ENCODE results near the gene GJB4. TPM values are rescaled to one million over a fixed set of nuclear protein-coding genes. Genes with fewer than 3 reads are reported as not detected.

Gene GJB4
- not detected in 2 replicates for total RNA-seq

DNA sequence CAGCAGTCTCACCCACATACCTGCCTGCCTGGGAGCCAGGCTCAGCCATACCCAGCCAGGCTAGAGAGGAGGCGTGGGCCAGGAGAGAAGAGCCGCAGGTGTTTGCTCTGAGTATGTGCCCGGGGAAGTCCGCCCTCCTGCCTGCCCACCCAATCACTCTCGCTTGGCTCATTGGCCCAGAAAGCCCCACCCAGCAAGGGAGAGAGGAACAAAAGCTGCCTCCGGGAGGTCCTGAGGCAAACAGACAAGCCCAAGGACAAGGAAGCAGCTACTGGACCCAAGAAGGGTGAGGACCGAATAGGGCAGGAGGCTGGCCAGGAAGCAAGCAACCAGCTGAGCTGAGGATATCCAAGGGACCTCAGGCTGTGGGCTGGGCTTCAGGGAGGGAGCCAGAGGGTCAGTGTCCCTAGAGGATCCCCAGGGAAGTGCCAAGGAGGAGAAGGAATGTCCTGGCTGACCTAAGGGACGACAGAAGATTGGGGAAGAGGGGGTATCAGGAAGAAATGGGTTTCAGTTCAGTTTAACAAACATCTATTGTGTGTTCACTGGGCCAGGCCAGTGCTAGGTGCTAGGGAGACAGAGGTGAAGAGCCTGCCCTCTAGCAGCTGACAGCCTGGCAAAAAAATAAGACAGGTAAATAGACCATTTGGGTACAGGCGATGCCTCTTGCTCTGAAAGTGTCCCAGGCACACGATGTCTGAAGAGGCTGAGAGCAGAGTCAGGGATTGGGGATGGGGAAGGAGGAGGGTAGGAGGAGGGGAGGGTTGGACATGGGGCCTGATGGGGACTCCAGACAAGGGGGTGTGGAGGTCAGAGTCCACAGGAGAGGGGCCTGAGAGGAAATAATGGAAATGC is at the start of gene GJB4:
Gene GJB4, plus strand, starts transcription at position 238 of the 855 bp plus-strand sequence. CDS start 1,515 bp downstream, outside the sequence.

DNA sequence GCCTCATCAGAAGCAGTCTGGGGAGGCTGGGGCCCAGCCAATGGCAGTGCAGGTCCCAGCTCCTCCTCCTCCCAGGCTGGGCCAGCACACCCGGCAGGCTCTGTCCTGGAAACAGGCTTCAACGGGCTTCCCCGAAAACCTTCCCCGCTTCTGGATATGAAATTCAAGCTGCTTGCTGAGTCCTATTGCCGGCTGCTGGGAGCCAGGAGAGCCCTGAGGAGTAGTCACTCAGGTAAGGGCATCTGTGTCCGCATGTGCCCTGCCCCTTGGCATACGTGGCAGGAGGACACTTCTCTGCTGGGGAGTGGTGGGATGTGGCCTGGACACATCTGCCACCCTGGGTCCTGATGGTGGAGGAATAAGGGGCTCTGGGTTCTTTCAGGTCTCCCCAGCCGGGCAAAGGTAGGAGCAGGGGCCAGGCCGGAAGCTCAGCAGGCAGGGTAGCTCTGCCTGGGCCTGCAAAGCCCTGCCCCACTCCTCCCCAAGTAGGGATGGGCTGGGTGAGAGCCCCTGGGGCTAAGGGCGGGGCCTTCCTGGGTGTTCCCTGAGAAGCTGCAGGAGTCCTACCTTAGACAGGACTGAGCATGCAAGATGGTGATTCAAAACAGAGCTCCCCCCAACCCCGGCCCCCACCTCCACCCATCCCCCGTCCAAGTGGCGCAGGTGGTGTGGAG is 4.4 kb upstream of the GJB4 start, which contains the start of gene GJB5:
Gene GJB5, plus strand, starts transcription at position 84 of the 674 bp plus-strand sequence. CDS start 2,284 bp downstream, outside the sequence.

DNA sequence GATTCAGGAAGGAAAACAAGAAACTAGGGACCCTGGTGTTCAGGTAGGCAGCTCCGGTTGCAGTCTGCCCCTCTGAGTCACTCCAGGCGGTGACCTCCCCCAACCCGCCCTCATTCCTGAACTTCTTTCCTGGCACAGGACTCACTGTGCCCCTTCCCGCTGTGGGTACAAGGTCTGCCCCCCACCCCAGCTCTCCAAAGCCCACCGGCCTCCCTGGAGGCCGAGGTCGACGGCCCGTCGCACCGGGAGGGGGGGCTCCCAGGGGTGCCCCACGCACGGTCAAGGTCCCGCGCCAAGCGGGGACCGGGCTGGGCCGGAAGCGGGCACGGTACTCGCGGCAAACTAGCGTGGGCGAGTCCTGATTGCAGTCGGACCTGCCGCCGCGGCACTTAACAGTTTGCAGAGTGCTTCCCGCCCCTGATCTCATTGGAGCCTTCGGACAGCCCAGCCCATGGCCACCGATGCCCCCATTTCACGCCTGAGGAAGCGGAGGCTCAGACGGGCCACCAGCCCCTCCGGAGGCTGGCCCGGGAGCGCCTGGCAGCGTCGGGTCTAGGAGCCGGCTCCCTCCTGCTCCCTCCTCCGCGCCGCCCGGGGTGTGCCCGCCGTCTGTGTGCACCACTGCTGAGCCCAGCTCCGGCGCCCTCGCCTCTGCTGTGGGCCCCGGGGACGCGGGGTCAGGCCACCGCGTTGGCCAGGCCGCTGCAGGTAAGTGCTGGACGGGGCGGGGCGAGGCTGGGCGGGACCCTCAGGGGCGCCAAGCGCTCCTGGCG is 21.7 kb downstream of the GJB4 start, which contains the start of gene GJB3:
Gene GJB3, plus strand, starts transcription at position 144 of the 773 bp plus-strand sequence. CDS start 3,549 bp downstream, outside the sequence.

DNA sequence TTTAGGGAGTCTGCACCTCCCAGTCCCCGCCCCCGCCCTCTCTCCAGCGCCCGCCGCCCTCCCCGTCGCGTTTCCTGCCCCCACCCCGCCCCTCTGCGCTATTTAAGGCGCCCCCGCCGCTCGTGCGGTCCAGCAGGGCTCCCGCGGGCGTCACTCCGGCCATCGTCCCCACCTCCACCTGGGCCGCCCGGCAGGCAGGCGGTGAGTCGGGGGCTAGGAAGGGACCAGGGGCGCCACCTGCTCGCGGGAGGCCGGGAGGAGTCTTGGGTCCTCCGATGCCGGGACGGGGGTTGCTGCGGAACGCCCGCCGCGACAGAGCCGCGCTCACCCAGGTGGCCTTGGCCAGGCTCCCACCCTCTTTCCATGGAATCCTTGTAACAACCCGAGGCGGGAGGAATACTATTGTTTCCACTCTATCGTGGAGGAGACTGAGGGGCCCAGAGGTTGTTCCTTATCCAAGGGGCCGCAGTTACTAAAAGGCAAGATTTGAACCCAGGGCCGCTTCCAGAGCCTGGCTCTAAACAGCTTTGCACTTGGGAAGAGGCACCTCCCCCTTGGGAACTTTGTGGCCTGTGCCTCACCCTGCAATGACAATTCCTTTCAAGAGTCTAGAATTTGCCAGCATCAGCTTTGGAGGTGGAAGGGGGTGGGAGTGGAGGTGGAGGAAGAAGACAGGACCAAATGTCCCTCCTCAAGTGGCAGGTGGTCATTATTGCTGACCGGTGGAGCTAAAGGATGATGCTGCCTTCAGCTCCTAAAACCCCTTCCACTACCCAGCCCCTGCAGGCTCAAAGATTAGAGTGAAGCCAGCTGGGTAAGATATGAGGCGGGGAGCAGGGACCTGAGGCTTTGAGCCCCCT is 33.6 kb downstream of the GJB4 start, which contains the start of gene GJA4:
Gene GJA4, plus strand, starts transcription at position 132 of the 860 bp plus-strand sequence. CDS start 1,215 bp downstream, outside the sequence.

Other genes with a start within 250 kb of the GJB4 start
- gene GJB5, start 4.7 kb upstream of the GJB4 start, total RNA-seq, result not detected in 2 replicates
- gene GJB3, start 21.5 kb downstream of the GJB4 start, total RNA-seq, result not detected in 2 replicates
- 31.5 and 45.5 TPM in 2 replicates for gene GJA4, start 33.3 kb downstream of the GJB4 start, total RNA-seq
- gene SMIM12, start 100.0 kb downstream of the GJB4 start, total RNA-seq, result 39.7 and 41.9 TPM in 2 replicates
- under 0.01 TPM in 1 of 2 replicates, not detected in the other for gene DLGAP3, start 169.9 kb downstream of the GJB4 start, total RNA-seq
- gene TMEM35B, start 225.6 kb downstream of the GJB4 start, total RNA-seq, result 28.6 and 32.8 TPM in 2 replicates

Measured in epithelial cell of umbilical artery (primary cell).